Testis (tissue), 2 donors: Measurements from ENCODE around the gene SESN3.

Source experiments
- CTCF ChIP-seq, 3 experiments: fragments of 450-650 bp in 2 of 3; fragments of 200-600 bp in 1 of 3; sonication (generic) in 1 of 3; IDR thresholded peaks; one replicate each; pipeline ENCODE4 v1.5.1; 2016 to 2019; ENCODE audit warnings: antibody characterized with exemption in 3 of 3, mild to moderate bottlenecking in 2 of 3, moderate library complexity in 1 of 3
- POLR2A ChIP-seq: fragments of 450-650 bp; IDR thresholded peaks from one replicate; pipeline ENCODE4 v1.6.1; 2017; ENCODE audit warnings: antibody characterized with exemption, mild to moderate bottlenecking, moderate library complexity

GRCh38 chr11:95187723-95188122, 43.3 kb downstream of the SESN3 start:
- TF ChIP-seq CTCF (IDR thresholded peaks at IDR 0.05) (no peak), POLR2A (no peak)
